HG03558 (cell line): Measurements from ENCODE around the gene TRIO.

Experiments
- ATAC-seq: cut with Tn5 transposase; IDR thresholded peaks from one replicate; pipeline ENCODE4 v1.9.1; 2021; ENCODE audit warnings: moderate number of reproducible peaks; ENCODE audit not compliant: unreplicated experiment; ENCODE audit errors: extremely low read depth

Gene TRIO

DNA sequence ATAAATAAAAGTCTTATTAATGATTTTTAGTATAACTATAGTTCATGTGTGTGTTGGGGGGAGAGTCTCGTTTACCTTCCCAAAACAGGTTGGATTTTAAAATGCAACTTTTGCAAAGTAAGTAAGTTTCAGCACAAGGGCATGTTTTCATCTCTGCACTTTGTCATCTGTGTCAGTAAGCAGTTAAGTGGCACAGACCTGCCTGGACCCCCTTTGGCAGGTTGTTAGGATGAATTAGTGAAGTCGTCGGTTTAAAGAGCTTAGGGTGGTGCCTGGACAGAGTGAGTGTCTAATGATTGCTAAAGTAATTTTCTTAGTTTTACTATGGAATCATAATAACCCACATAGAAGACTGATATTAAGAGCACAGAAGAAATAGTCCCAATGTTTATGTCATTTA, 74.9 kb downstream of the TRIO start:
- ATAC-seq, result no peak

- no peak for ATAC-seq
Measured at GRCh38 chr5:14218480-14218879, 75.3 kb downstream of the TRIO start.

- no peak for ATAC-seq
Measured at GRCh38 chr5:14218897-14219573, 75.9 kb downstream of the TRIO start.

DNA sequence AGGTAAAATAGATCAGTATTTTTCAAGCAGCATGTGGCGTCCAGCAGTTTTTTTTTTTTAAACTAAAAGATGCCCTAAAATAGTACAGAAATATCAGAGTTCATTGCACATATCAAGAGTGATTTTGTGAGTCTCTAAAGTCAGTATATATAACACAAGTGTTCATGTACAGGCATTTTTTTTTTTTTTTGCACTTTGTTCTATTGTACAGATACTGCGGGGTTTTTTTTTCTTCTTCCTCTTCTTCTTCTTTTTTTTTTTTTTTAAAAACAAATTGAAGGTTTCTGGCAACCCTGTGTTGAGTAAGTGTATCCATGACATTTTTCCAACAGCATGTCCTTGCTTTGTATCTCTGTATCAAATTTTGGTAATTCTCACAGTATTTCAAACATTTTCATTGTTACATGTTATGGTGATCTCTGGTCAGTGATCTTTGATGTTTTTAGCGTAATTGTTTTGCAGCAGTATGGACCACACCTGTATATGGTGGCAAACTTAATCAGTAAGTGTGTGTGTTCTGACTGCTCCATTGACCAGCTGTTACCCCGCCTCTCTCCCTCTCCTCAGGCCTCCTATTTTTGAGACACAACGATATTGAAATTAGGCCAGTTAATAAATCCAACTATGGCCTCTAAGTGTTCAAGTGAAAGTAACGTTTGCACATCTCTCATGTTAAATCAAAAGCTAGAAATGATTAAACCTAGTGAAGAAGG, 76.8 kb downstream of the TRIO start:
- ATAC-seq, result no peak

- no peak for ATAC-seq
Measured at GRCh38 chr5:14220642-14221041, 77.5 kb downstream of the TRIO start.

- ATAC-seq, result no peak
Measured at GRCh38 chr5:14221732-14222131, 78.6 kb downstream of the TRIO start.

DNA sequence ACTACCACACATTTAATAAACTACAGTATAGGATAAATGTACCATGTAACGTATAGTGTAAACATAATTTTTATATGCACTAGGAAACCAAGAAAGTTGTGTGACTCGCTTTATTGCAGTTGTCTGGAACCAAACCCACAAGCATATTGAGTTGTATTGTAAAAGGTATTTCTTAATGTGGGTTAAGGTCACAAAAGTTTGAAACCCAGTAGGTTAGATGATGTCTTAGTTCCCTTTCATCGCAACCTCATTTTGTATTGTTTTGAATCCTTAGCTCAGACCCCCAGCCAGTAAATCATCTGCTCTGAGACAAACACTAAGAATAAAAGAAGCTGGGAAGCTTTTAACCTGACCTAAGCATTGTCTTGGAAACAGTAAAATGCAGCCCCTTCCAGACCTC, 79.1 kb downstream of the TRIO start:
- no peak for ATAC-seq

DNA sequence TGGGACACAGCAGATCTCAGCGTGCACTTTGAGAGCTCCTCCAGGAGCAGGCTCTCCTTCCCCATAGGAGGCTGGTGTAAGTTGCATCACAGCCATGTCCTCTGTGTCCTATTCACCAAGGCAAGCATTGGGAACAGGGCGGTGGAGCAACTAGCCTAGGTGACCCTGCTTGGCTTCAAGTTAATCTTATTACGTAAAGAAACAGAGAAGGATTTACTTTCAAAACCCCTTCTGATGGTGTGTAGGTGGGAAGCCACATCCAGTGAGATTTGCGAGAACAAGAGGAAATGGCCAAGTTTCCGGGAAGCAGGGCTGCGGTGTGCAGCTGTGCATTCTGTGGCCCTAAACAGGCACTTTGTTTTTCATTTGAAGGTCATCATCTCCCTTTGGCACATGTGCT, 80.2 kb downstream of the TRIO start:
- ATAC-seq, result no peak

GRCh38 chr5:14225173-14225834, 82.2 kb downstream of the TRIO start:
- ATAC-seq, result no peak

DNA sequence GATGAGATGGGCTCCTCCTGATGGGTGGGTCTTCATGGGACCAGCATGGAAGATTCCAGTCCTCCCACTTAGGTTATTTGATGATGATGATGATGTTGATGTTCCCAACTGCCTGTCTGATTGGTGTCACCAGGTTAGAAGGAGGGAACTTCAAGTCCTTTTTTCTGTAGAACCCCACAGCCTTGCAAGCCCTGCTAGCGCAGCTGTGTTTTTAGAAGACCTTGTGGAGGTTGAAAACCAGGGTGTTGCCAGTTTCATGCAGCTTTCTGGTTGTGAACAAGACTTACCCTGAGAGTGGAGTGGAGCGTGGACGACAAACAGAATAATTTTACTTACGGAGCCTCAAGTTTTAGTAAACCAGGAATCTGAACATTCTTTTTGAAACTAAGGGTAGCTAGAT, 83.0 kb downstream of the TRIO start:
- no peak for ATAC-seq

- ATAC-seq, result no peak
Measured at GRCh38 chr5:14226554-14226953, 83.4 kb downstream of the TRIO start.

GRCh38 chr5:14226992-14227391, 83.8 kb downstream of the TRIO start:
- ATAC-seq, result no peak

- ATAC-seq, result no peak
Measured at GRCh38 chr5:14227513-14227912, 84.4 kb downstream of the TRIO start.

DNA sequence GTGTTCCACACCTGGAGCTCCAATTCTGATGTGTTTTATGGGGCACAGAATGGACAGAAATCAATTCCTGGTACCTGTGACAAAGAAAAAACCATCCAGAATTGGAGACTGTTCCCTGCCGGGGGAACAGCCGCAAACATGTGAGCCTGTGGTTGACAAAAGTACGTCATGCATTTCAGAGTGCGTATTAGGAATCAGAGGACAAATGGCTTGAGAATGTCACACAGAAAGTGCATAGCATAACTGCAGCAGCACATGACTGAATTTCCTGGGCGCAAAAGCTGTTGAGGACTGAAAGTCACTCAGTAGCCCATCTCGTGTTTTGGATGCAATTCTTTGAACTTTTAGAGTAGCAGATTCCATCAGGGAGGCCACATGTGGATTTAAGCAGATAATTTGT, 85.1 kb downstream of the TRIO start:
- no peak for ATAC-seq

- no peak for ATAC-seq
Measured at GRCh38 chr5:14229181-14229580, 86.0 kb downstream of the TRIO start.

- no peak for ATAC-seq
Measured at GRCh38 chr5:14229734-14230133, 86.6 kb downstream of the TRIO start.

GRCh38 chr5:14231156-14231555, 88.0 kb downstream of the TRIO start:
- no peak for ATAC-seq

GRCh38 chr5:14231890-14232289, 88.7 kb downstream of the TRIO start:
- no peak for ATAC-seq

GRCh38 chr5:14234204-14234603, 91.1 kb downstream of the TRIO start:
- no peak for ATAC-seq

GRCh38 chr5:14235872-14236271, 92.7 kb downstream of the TRIO start:
- no peak for ATAC-seq

DNA sequence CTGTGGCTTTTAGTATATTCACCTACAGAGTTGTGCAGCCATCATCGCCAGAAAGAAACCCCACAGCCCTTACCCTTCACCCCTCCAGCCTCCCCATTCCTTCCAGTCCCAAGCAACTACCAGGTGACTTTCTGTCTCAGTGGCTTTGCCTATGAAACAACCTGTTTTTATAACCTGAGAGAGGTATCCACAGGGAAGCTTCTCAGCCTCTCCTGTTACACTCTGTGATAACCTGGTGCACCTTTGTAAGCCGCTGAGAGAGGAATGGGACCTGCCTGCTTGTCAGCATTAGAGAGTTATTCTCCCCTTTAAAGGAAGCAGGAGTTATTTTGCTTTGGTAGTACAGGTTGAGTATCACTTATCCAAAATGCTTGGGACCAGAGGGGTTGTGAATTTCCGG, 93.6 kb downstream of the TRIO start:
- no peak for ATAC-seq
